IPS-18c (cell line): Measurements from ENCODE around the gene HYKK.
"Not testable (repeated sequence)": the region's sequence is repeated elsewhere in the genome, so short reads cannot be mapped to it uniquely, and the experiment has no call there.

Experiments used
- H3K4me3 ChIP-seq: 2 replicates; pipeline ENCODE4 v1.7.0; 2013; ENCODE audit warnings: low read depth, mild to moderate bottlenecking, low read length, moderate library complexity; ENCODE audit not compliant: insufficient read depth
- H3K9me3 ChIP-seq: one replicate; pipeline ENCODE4 v1.6.1; 2013; ENCODE audit warnings: mild to moderate bottlenecking, low read length, moderate library complexity; ENCODE audit not compliant: control insufficient read depth, insufficient read depth

The HYKK gene

GRCh38 chr15:78537266-78537905 lies 30.0 kb downstream of the HYKK start:
- Histone ChIP-seq H3K4me3 (no peak overlapping the region), H3K9me3 (no peaks in the 10 kb centered on the region)

GRCh38 chr15:78538358-78538757 lies 31.0 kb downstream of the HYKK start:
- Histone ChIP-seq H3K4me3 (no peak overlapping the region), H3K9me3 (no peaks in the 10 kb centered on the region)

- H3K9me3 ChIP-seq, result not testable (repeated sequence)
- H3K4me3 ChIP-seq, result peak overlapping the region; percentile 93
Measured at GRCh38 chr15:78539464-78540140, 32.2 kb downstream of the HYKK start.

GRCh38 chr15:78540141-78540870 lies 32.9 kb downstream of the HYKK start, which contains the start of gene PSMA4:
PSMA4 (plus strand) TSS chr15:78540444; CDS start chr15:78541928, 1,484 bp downstream.
- Histone ChIP-seq H3K9me3 (no peaks in the 10 kb centered on the region), H3K4me3 (peak within 1 kb of the TSS; percentile 93)

- no peaks in the 10 kb centered on the region for H3K9me3 ChIP-seq
- peak overlapping the region; percentile 93 for H3K4me3 ChIP-seq
Measured at GRCh38 chr15:78540871-78541743, 33.7 kb downstream of the HYKK start.

- Histone ChIP-seq H3K9me3 (no peaks in the 10 kb centered on the region), H3K4me3 (no peak overlapping the region)
Measured at GRCh38 chr15:78541744-78542034, 34.3 kb downstream of the HYKK start.

DNA sequence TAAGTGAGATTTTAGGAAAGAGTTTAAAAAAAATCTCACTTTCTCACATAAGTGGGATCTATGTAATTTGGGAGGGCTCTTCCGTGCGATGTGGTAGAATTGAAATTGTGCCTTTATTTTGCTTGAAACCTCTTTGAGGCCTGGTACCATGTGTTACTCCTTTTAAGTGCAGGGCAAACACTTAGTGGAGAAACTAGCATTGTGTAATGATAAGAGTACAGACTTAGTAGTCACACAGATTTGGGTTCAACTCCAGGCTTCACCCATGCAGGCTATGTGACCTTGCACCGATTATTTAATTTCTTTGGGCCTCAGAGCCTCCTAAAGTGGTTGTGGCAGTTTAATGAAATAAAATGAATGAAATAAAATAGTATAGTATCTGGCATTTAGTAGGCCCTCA lies 35.3 kb downstream of the HYKK start:
- H3K4me3 ChIP-seq, result no peak overlapping the region
- H3K9me3 ChIP-seq, result no peaks in the 10 kb centered on the region

- H3K4me3 ChIP-seq, result no peak overlapping the region
- no peaks in the 10 kb centered on the region for H3K9me3 ChIP-seq
Measured at GRCh38 chr15:78550194-78550593, 42.8 kb downstream of the HYKK start.

GRCh38 chr15:78550815-78551214 lies 43.4 kb downstream of the HYKK start:
- no peaks in the 10 kb centered on the region for H3K9me3 ChIP-seq
- no peak overlapping the region for H3K4me3 ChIP-seq

DNA sequence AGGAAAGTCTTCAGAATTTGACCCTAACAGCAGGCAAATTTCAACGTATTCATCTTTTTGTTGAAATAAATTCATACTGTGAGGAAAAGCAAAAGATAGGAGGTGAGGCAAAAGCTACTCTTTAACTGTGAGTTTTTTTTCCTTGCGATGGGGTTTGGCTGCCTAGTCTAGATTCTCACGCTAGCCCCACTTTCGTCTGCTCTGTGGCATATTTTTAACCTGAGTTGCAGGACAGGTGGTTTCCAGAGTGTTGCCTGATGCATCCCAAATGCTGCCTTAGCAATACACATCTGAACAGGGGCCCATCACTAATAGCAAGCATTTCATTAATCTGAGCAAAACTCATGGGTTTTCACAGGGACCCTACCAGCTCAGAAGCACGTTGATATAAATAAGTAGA lies 44.5 kb downstream of the HYKK start:
- no peak overlapping the region for H3K4me3 ChIP-seq

GRCh38 chr15:78552597-78552996 lies 45.2 kb downstream of the HYKK start:
- H3K4me3 ChIP-seq, result no peak overlapping the region
- no peaks in the 10 kb centered on the region for H3K9me3 ChIP-seq

More for the DNA sequence above, 44.5 kb downstream of the HYKK start:
- no peaks in the 10 kb centered on the region for H3K9me3 ChIP-seq

DNA sequence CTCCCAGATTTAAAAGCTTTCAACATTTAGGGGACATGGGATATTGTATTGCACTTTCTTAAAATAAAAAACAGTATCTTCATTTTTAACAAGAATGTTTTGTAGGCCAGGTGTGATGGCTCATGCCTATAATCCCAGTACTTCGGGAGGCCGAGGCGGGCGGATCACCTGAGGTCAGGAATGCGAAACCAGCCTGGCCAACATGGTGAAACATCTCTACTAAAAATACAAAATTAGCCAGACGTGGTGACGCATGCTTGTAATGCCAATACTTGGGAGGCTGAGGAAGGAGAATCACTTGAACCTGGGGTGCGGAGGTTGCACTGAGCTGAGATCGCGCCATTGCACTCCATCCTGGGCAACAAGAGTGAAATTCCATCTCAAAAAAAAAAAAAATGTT lies 52.8 kb downstream of the HYKK start:
- H3K4me3 ChIP-seq, H3K9me3 ChIP-seq: not testable (repeated sequence)

DNA sequence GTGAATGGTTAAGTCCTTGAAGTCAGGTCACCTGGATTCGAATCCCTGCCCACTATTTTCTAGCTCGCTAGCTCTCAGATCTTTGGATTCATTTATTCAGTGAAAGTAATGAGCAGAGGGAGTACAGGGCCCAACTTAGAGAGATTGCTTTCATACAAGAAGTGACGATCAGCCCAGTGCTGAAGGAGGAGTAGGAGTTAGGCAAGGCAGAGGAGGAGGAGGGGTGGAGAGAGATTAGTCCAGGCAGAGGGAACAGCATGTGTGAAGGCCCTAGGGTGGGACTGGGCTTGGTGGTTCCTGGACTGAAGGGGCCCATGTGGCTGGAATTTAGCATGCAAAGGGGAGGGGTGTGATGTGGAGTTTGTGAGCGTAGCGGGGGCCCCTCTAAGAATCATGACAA lies 54.1 kb downstream of the HYKK start:
- no peak overlapping the region for H3K4me3 ChIP-seq
- H3K9me3 ChIP-seq, result no peaks in the 10 kb centered on the region

GRCh38 chr15:78563092-78563491 lies 55.7 kb downstream of the HYKK start:
- Histone ChIP-seq H3K9me3 (no peaks in the 10 kb centered on the region), H3K4me3 (no peak overlapping the region)

GRCh38 chr15:78564743-78565096 lies 57.3 kb downstream of the HYKK start:
- H3K4me3 ChIP-seq, result peak overlapping the region; percentile 0; the same call in 1 of the 2 replicates
- H3K9me3 ChIP-seq, result no peaks in the 10 kb centered on the region

GRCh38 chr15:78565097-78565950 lies 57.9 kb downstream of the HYKK start, which contains the start of gene CHRNA5:
CHRNA5 (plus strand) TSS chr15:78565520; CDS start chr15:78565720, 200 bp downstream.
- H3K4me3 ChIP-seq, result peak within 1 kb of the TSS; percentile 96
- no peaks in the 10 kb centered on the region for H3K9me3 ChIP-seq
